Hepatocyte (in vitro differentiated cells): Measurements from ENCODE around the gene OR8G1.

Experiments used
- EZH2 ChIP-seq: fragments of 200-600 bp; sonication (generic); IDR thresholded peaks from 2 replicates; pipeline ENCODE4 v1.6.1; 2016; ENCODE audit warnings: antibody characterized with exemption, mild to moderate bottlenecking, borderline replicate concordance
- TF ChIP-seq, protein P1 (sequence below): fragments of 200-600 bp; sonication (generic); IDR thresholded peaks from 2 replicates; pipeline ENCODE4 v1.5.1; 2016; ENCODE audit warnings: antibody characterized with exemption, mild to moderate bottlenecking; ENCODE audit not compliant: poor library complexity

DNA sequence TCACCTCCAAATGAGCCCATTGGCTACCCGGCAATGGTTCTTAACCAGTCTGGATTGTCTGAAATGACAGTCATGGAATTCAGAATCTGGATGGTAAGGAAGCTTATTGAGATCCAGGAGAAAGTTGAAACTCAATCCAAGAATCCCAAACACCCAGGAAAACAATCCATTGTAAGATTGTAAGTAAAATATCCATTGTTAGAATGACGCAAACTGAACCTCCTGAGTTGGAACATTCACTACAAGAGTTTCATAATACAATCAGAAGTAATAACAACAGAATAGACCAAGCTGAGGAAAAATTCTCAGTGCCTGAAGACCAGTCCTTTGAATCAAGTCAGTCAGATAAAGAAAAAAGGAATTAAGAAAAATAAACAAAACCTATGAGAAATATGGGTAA is 37.4 kb downstream of the OR8G1 start:
- TF ChIP-seq, protein P1, sequence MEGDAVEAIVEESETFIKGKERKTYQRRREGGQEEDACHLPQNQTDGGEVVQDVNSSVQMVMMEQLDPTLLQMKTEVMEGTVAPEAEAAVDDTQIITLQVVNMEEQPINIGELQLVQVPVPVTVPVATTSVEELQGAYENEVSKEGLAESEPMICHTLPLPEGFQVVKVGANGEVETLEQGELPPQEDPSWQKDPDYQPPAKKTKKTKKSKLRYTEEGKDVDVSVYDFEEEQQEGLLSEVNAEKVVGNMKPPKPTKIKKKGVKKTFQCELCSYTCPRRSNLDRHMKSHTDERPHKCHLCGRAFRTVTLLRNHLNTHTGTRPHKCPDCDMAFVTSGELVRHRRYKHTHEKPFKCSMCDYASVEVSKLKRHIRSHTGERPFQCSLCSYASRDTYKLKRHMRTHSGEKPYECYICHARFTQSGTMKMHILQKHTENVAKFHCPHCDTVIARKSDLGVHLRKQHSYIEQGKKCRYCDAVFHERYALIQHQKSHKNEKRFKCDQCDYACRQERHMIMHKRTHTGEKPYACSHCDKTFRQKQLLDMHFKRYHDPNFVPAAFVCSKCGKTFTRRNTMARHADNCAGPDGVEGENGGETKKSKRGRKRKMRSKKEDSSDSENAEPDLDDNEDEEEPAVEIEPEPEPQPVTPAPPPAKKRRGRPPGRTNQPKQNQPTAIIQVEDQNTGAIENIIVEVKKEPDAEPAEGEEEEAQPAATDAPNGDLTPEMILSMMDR = no peak
- no peak for TF ChIP-seq EZH2
